HG03378 (cell line): Measurements from ENCODE around the gene GRP.
A peak's percentile ranks its signal among the peaks of the same experiment; 100 is the strongest.
"Not testable (repeated sequence)": the region's sequence is repeated elsewhere in the genome, so short reads cannot be mapped to it uniquely, and the experiment has no call there.

Source experiments
- ATAC-seq: cut with Tn5 transposase; IDR thresholded peaks from one replicate; pipeline ENCODE4 v1.9.1; 2021; ENCODE audit warnings: mild to moderate bottlenecking, moderate library complexity; ENCODE audit not compliant: unreplicated experiment

The GRP gene

DNA sequence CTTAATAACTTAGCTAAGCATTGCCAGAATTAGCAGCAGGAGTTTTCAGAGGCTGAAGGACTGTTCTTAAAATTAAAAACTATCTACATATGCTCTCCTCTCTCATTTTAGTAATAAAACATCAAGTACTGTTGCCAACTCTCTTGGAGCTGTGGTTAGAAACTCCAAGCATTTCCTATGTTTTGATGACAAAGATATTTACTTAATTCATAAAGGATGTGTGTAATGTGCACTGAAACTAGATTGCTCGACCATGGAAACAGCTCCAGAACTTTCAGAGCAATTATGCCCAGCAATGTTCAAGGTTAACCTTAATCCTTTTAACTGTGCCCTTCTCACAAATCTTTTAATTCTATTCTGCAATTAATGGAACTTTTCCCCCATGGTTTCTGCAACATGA is 8.4 kb downstream of the GRP start:
- no peak for ATAC-seq

DNA sequence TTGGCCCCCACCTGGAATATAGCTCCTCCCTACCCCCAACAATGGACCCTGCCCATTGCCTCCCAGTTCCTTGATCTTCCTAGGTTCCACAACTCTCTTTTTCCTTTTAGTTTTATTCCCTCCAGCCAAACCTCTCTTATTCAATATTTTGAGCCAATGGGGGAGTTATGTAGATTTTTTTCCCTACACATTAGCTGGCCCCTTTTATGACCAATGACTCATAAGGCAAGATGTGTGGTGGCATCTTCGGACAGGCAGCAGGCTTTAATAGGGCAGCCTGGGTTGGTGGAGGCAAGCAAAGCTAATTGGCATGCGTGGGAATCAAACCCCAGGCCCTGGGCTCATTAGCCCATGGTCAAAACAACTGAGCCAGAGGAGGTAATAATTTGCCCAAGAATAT is 9.2 kb downstream of the GRP start:
- ATAC-seq: no peak

DNA sequence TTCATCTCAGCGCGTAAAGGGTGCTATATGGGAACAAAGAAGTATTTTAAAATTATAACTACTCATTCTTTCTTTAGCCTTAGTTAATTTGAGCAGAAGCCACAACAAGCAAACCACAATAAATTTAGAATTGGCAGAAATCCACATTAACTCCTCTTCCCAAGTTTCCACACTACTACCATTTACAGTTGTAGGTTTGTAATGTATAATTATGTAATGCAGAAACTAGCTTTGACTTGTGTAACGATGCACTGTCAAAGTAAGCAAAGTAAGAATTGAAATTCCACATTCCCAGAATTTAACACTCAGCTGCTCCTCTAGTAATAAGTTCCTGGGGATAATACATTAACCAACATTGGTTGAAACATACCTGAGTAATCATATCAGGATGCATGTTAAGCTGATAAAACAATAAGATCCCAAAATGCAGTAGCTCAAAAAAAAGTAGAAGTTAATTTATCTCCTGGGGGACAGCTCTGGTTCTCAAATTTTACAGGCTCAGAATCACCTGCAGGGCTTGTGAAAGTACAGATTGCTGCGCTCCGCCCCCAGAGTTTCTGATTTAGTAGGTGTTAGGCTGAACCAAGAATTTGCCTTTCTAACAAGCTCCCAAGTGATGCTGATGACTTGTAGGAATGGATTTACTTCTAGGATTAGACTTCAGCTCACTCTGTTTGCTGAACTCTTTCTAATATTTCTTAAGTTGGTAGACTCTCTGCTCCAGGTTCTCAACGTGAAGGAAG is 9.9 kb downstream of the GRP start:
- no peak for ATAC-seq

DNA sequence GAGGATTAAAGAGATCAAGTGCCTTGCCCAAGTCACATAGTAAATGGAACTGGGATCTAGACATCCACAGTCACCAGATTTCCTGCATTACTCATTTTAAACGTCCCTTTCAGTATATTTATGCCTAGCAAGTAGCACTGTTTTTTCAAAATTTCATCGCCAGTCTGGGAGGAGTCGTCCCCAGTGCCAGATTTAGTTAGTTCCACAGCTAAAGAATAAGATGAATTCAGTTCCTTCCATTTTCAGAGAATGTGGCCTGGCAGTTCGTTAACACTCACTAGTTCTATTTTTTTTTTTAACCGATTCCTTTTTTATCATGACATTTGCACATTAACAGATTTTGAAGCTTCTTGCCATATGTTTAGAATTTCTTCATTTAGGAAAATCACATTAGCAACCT is 11.2 kb downstream of the GRP start:
- no peak for ATAC-seq

DNA sequence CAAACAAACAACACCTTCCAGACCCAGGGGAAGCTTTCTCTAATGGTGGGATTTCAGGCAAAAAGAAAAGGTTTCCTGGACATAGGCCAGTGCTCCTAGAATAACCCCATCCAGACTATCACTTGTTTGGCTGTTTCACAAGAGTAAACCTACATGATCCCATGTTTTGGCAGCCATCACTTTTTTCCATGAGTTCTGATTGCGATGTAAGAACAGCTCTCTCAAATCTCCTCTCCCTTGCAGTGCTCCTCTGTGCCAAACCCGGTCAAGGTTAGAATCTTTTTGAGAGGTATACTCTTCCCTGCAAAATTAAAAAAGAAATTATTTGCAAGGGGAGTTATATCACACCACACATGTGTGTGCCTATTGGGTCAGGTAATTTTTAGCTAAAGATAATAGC is 11.9 kb downstream of the GRP start:
- ATAC-seq: no peak

DNA sequence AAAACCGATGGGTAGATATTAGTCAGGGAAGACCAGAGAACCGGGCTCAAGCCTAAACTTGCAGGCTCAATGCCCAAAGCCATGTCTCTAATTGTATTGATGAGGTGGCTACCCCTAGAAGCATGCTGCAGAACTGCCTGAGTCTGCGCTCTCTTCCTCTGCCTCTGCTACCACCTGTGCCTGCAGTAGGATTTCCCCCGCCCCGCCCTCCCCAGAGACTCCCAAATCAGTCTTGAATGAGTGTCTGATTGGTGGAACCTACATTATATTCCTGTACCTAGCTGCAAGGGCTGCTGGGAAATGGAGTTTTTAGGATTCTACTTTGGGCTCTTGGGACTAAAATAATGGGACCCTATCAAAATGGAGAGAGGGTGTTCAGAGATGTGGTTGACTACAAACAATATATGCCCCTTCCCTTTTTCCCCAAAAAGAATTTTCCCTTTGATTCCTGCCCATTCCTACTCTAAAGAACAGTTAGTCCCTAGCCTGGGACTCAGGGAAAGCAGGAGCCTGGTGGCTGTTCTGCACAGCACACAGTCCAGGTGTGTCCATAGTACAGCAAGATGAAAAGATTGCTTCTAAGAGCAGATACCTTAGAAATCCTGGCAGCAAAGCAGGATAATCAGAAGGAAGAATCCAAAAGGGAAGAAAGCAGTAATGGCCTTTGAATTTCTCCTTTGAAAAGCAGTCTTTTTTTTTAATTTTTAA is 12.5 kb downstream of the GRP start:
- ATAC-seq: no peak

DNA sequence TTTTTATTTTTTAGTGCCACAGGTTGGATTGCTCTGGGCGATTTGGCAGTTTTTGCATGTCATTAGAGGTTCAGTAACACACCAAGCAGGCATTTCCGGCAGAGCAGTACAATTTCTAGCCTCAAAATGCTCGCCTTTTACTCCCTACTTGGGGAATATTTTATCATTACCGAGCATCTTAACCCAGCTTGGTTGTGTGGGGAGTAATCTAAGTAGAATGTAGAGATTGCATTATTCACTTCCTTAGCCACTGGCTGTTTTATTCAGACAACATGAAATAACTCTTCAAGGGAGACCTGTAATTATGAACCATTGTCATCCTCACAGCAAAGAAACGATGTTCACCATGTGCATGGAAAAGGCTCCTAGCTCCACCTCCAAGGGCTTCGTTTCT is 13.1 kb downstream of the GRP start:
- ATAC-seq: no peak

DNA sequence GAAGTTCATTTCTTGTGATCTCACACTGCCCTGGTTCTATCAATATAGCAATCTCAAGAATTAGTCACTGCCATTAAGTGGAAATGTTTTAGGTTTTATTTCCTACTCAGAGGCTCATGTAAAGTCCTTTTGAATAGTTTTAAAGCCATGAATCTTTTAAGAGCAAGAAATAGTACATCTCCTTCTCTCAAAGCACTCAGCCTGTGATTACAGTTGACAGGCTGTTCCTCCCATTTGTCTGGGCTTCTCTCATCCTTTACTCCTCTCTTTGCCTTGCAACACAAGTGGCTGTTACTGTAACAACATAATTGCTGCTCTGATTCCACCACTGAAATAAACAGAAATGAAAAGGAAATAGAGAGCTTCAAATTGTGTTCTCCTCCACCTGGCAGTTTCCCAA is 18.4 kb downstream of the GRP start:
- ATAC-seq: no peak

DNA sequence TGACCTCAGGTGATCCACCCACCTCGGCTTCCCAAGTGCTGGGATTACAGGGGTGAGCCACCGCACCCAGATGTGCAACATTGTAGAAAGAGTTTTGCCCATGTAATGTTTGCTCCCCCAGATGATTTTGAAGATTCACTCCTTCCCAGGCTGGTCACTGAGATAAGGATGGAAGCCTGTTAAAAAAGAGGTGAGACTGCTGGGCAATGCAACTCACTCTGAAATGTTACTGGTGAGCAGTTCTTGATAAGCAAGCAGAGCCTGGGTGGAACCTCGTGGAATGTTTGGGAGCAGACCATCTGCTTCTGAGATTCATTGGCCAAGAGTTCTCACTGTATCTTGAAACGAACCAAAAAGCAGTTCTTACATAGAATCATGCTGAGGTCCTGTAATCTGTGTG is 19.7 kb downstream of the GRP start:
- ATAC-seq: no peak

DNA sequence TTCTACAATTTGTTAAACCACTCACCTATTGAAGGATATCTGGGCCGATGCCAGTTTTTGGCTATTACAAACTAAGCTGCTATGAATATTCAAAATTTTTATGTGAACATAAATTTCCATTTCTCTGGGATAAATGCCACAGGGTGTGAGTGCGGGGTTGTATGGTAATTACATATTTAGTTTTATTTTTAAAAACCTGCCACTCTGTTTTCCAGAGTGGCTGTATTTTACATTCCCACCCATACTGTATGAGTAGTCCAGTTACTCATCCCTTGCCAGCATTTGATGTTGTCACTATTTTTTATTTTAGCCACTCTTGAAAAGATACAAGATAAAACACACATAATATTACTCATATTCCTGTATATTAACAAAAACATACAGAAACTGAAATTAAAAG is 22.9 kb downstream of the GRP start:
- no peak for ATAC-seq

DNA sequence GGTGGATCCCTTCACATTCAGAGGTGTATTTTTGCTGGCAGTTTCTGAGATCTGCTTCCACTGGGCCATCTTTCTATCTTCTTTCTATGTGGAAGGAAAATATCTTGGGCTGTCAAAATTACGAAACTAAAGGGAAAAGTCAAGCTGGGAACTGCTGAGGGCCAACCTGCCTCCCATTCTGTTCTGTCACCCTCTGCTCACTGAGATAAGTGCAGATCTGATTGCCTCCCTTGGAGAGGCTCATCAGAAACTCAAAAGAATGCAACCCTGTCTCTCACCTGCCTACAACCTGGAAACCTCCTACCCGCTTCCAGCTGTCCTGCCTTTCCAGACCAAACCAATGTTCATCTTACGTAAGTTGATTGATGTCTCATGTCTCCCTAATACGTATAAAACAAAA is 26.8 kb downstream of the GRP start:
- ATAC-seq: no peak

DNA sequence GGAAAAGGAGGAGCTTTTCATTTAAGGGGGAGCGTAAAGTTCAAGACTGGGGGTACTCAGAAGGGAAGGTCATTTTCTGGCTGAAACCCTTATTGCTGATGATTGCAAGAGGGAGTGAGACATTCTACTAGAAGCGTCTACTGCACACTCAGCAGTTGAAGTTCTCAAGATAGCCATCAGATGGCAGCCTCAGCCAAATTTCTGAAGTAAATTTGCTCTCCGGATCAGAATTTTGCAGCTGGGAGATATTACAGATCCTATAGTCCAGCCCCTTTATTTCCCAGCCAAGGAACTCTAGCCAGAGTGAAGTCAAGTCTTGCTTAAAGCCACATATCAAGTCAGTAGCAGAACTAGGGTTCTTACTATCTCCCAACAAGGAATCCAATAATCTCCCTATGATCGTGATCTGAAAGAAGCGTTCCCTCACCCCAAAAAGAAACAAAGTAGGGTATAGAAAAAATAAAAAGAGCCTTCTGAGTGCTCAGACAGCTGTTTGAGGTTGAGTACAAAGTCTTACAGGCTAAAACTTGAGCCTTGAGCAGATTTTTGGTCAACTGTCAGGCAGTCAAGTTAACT is 29.3 kb downstream of the GRP start:
- ATAC-seq: peak; percentile 65

DNA sequence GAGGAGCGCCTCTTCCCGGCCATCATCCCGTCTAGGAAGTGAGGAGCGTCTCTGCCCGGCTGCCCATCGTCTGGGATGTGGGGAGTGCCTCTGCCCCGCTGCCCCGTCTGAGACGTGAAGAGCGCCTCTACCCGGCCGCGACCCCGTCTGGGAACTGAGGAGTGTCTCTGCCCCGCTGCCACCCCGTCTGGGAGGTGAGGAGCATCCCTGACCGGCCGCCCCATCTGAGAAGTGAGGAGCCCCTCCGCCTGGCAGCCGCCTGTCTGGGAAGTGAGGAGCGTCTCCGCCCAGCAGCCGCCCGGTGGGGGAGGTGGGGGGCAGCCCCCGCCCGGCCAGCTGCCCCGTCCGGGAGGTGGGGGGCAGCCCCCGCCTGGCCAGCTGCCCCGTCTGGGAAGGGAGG is 35.5 kb downstream of the GRP start:
- not testable (repeated sequence) for ATAC-seq

DNA sequence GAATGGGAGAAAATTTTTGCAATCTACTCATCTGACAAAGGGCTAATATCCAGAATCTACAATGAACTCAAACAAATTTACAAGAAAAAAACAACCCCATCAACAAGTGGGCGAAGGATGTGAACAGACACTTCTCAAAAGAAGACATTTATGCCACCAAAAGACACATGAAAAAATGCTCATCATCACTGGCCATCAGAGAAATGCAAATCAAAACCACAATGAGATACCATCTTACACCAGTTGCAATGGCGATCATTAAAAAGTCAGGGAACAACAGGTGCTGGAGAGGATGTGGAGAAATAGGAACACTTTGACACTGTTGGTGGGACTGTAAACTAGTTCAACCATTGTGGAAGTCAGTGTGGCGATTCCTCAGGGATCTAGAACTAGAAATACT is 41.9 kb downstream of the GRP start:
- ATAC-seq: not testable (repeated sequence)

DNA sequence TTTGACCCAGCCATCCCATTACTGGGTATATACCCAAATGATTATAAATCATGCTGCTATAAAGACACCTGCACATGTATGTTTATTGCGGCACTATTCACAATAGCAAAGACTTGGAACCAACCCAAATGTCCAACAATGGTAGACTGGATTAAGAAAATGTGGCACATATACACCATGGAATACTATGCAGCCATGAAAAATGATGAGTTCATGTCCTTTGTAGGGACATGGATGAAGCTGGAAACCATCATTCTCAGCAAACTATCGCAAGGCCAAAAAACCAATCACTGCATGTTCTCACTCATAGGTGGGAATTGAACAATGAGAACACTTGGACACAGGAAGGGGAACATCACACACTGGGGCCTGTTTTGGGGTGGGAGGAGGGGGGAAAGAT is 42.3 kb downstream of the GRP start:
- ATAC-seq: not testable (repeated sequence)

DNA sequence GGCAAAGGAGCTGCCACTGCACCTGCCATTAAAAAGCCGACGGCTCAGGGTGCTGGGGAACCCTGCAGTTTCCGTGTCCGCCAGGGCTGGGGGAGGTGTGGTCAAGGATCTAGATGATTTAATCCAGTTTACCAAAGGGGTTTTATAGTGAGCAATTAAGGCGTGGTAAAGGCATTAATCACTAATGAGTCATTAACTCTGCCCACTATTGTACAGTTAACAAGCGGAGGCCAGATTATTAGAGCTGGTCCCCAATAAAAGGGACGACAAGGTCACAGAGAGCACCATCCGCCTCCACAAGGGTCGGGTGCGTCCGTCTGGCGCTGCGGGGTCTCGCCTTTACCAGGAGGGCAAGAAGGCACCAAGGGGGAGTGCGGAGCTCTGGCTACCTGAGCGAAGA is 43.7 kb downstream of the GRP start:
- ATAC-seq: no peak

DNA sequence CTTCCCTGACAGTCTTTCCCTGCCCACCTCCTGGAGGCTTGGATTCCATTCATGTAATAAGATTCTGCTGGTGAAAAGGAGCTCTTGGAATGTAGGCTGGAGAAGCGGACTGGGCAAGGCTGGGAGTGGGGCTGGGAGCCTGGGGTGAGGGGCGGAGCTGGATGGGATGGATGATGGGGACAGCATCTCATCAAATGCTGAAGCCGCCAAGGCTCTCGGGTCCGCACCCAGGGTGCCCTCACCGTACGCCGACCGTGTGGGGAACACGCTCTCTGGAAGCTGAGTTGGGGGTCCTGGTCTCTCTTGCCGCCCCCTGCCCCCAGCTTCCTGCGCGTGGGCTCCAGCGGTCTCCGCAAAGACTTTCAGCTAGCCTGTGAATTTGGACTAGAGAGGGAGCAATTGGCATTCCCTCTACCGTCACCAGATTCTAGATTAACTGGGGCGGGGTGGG is 44.2 kb downstream of the GRP start:
- ATAC-seq: no peak

DNA sequence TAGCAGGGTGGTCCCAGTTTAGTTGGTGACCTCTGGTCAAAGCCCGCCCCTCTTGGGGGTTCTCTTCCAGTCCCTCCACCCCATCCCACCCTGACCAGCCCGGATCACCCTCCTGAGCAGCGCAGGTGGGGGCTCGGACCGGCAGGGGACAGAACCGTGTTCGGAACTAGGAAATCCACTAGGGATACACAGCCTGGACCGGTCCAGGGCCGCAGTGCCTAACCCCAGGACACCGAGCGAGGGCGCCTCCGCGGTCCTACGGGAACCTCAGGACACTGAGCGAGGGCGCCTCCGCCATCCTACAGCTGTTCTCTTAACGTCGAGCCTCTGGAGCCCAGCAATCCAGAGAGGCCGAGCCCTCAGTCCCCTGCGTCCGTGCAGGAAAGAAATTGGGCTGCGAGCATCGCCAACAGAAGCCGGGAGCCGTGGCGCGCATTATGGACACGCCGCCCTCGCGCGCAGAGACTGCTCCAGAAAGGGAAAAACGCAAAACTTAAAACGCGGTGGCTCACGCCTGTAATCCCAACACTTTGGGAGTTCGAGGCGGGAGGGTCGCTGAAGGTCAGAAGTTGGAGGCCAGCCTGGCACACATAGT is 44.8 kb downstream of the GRP start:
- no peak for ATAC-seq

DNA sequence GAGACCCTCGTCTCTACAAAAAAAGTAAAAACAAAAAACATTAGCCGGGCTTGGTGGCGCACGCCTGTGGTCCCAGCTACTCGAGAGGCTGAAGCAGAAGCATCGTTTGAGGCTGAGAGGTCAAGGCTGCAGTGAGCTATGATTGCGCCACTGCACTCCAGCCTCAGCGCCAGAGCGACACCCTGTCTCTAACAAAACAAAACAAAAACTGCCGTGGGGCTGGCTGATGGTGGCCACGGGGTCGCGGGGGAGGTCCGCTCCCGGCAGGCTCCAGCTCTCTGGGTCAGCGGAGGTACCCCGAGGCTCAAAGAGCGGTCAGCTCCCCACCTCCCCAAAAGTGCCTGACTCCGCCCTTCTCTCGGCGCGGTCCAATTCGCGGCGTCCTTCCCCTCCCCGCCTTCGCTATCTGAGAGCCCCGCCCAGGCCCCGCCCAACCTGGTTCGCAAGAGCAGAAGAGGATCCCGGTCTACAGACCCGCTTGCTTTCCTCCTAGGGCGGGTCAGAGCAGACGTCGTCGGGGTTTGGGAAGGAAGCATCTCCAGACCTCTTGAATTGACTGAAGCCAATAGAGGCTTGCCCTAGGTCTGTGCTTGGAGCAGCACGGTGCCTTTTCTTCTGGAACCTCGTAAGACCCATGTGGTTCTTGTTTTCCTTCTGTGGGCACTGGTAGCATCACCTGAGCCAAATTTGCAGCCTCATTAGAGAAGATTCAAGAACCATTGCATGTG is 45.5 kb downstream of the GRP start:
- ATAC-seq: no peak

DNA sequence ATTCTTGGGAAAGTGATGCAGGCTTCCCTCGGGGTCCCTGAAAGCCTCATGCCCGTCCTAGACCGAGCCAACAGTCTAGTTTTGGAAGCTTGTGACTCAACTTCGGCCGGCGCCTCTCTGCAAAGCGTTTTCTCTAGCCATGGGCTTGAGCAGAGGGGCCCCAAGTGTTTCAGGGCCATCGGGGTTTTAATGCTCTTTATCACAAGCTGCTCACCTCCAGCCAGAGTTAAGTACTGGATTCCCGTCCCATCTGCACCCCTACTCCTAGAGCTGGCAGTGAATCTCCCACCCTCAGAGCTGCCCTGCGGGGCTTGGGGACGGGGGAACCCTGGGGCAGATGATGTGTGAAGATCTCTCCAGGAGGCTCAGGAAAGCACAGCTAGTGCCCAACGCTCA is 46.0 kb downstream of the GRP start:
- ATAC-seq: no peak

DNA sequence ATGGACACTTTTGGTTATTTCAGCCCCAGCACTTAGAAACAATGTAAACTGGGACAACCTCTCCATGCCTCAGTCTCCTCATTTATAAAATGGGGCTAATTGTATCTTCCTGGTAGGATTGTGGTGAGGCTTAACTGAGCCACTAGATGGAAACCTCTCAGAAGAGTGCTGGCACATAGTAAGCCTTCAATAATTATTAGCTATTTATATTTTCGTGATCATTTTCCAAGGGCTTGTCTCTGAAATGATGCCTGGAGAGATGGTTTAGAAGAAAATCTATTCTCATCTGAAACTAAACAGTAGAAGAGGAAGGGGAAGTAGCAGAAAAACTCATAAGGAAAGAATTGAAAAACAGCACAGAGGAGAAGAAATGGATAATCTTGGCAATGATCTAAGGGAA is 46.5 kb downstream of the GRP start:
- no peak for ATAC-seq
